SK-N-SH (cell line): Measurements from ENCODE around the gene RABGGTB. TPM values are rescaled to one million over a fixed set of nuclear protein-coding genes. Genes with fewer than 3 reads are reported as not detected.

Experiments
- CTCF ChIA-PET: fragments of 300-600, 350-600 bp; formaldehyde crosslinking; extraction: SDS; loops from one replicate; lab custom pipeline; 2021; lab: Yijun Ruan, JAX
- POLR2A ChIA-PET: fragments of 350-600 bp; sonication (Branson Sonifier 250); formaldehyde crosslinking; extraction: SDS; loops from one replicate; lab custom pipeline; 2020; ENCODE audit warnings: antibody characterized with exemption, inconsistent platforms; lab: Yijun Ruan, JAX
- DNase-seq: peaks from one replicate; pipeline ENCODE4 v3.0.0; 2012
- H2AFZ ChIP-seq: fragments of 200-600 bp; sonication (generic); 2 replicates; pipeline ENCODE4 v1.8.1; 2016; ENCODE audit warnings: antibody characterized with exemption, mild to moderate bottlenecking, low read depth
- H3F3A ChIP-seq: fragments of 200-600 bp; sonication (generic); replicated peaks from 2 replicates; pipeline ENCODE3; 2016; ENCODE audit warnings: antibody characterized with exemption, mild to moderate bottlenecking; ENCODE audit not compliant: insufficient read depth
- H3K27ac ChIP-seq, 2 experiments: fragments of 200-500 bp in 1 of 2; fragments of 200-600 bp in 1 of 2; sonication (Bioruptor generic) in 1 of 2; sonication (generic), shearing (Covaris generic) in 1 of 2; 2 replicates each; pipeline versions ENCODE4 v1.5.1 to v1.6.1; 2014 to 2016; ENCODE audit warnings: low read depth in 2 of 2, inconsistent platforms in 1 of 2, low read length in 1 of 2, mild to moderate bottlenecking in 1 of 2, mixed read lengths in 1 of 2
- H3K27me3 ChIP-seq: fragments of 200-600 bp; sonication (generic), shearing (Covaris generic); 2 replicates; pipeline ENCODE4 v1.6.1; 2016; ENCODE audit warnings: mixed run types; ENCODE audit not compliant: insufficient read depth
- H3K36me3 ChIP-seq, 2 experiments: fragments of 200-500 bp in 1 of 2; fragments of 200-600 bp in 1 of 2; sonication (Bioruptor generic) in 1 of 2; sonication (generic) in 1 of 2; replicated peaks in 1 of 2; 2 replicates each; pipeline versions ENCODE3 to v1.5.1; 2014 to 2016; ENCODE audit warnings: low read length in 1 of 2, mild to moderate bottlenecking in 1 of 2; ENCODE audit not compliant: insufficient read depth in 2 of 2, control insufficient read depth in 1 of 2
- H3K4me1 ChIP-seq, 2 experiments: fragments of 200-500 bp in 1 of 2; fragments of 200-600 bp in 1 of 2; sonication (Bioruptor generic) in 1 of 2; sonication (generic), shearing (Covaris generic) in 1 of 2; 2 replicates each; pipeline versions ENCODE4 v1.5.1 to v1.6.1; 2014 to 2016; ENCODE audit warnings: low read depth in 1 of 2, low read length in 1 of 2, mixed run types in 1 of 2; ENCODE audit not compliant: insufficient read depth in 2 of 2, control insufficient read depth in 1 of 2
- H3K4me2 ChIP-seq: fragments of 200-600 bp; sonication (generic), shearing (Covaris generic); 2 replicates; pipeline ENCODE4 v1.6.1; 2017; ENCODE audit warnings: mixed run types
- H3K4me3 ChIP-seq, 2 experiments: fragments of 200-500 bp in 1 of 2; fragments of 200-600 bp in 1 of 2; sonication (Bioruptor generic) in 1 of 2; sonication (generic), shearing (Covaris generic) in 1 of 2; 2 replicates each; pipeline versions ENCODE4 v1.5.1 to v1.8.1; 2014 to 2016; ENCODE audit warnings: low read depth in 2 of 2, inconsistent platforms in 1 of 2, low read length in 1 of 2, mild to moderate bottlenecking in 1 of 2, mixed read lengths in 1 of 2, moderate library complexity in 1 of 2
- H3K79me2 ChIP-seq: fragments of 200-600 bp; sonication (generic); 2 replicates; pipeline ENCODE4 v1.8.1; 2017; ENCODE audit warnings: mild to moderate bottlenecking; ENCODE audit not compliant: insufficient read depth
- H3K9ac ChIP-seq: fragments of 200-600 bp; sonication (generic); 2 replicates; pipeline ENCODE4 v1.6.1; 2017; ENCODE audit warnings: mixed run types
- H3K9me2 ChIP-seq: fragments of 200-600 bp; sonication (generic); 2 replicates; pipeline ENCODE4 v1.6.1; 2017; ENCODE audit warnings: mixed run types
- H3K9me3 ChIP-seq: fragments of 200-600 bp; sonication (generic); 2 replicates; pipeline ENCODE4 v1.6.1; 2017; ENCODE audit warnings: mixed run types, mild to moderate bottlenecking, moderate library complexity
- H4K20me1 ChIP-seq: fragments of 200-600 bp; sonication (generic); 2 replicates; pipeline ENCODE4 v1.6.1; 2017; ENCODE audit warnings: mild to moderate bottlenecking, mixed run types; ENCODE audit not compliant: insufficient read depth
- EP300 ChIP-seq, 2 experiments: IDR thresholded peaks; 2 replicates each; pipeline versions ENCODE4 v1.4.0 to v1.6.1; 2012; ENCODE audit warnings: borderline replicate concordance in 1 of 2, low read depth in 1 of 2, low read length in 1 of 2
- EZH2phosphoT487 ChIP-seq: fragments of 200-600 bp; sonication (generic); IDR thresholded peaks from 2 replicates; pipeline ENCODE4 v1.6.1; 2017; ENCODE audit warnings: low read depth, mixed run types, mild to moderate bottlenecking, antibody characterized with exemption, moderate library complexity, borderline replicate concordance
- FOSL2 ChIP-seq: IDR thresholded peaks from 2 replicates; pipeline ENCODE4 v1.4.0; 2012; ENCODE audit warnings: low read depth, mild to moderate bottlenecking, moderate library complexity, borderline replicate concordance
- FOXM1 ChIP-seq: IDR thresholded peaks from 2 replicates; pipeline ENCODE4 v1.4.0; 2012; ENCODE audit warnings: low read depth, mild to moderate bottlenecking
- JUND ChIP-seq: IDR thresholded peaks from 2 replicates; pipeline ENCODE4 v1.4.0; 2012
- MEF2A ChIP-seq: IDR thresholded peaks from 2 replicates; pipeline ENCODE4 v1.4.0; 2012; ENCODE audit warnings: low read depth, borderline replicate concordance
- NFIC ChIP-seq: IDR thresholded peaks from 2 replicates; pipeline ENCODE4 v1.4.0; 2012; ENCODE audit warnings: borderline replicate concordance
- RAD21 ChIP-seq: IDR thresholded peaks from 2 replicates; pipeline ENCODE4 v1.6.1; 2012; ENCODE audit warnings: mild to moderate bottlenecking, low read length
- SIN3A ChIP-seq: IDR thresholded peaks from 2 replicates; pipeline ENCODE4 v1.6.1; 2012; ENCODE audit warnings: low read depth, mild to moderate bottlenecking, low read length, moderate library complexity, borderline replicate concordance
- SMC3 ChIP-seq: IDR thresholded peaks from 2 replicates; pipeline ENCODE4 v1.6.1; 2012; ENCODE audit warnings: low read depth, low read length, improper control_type of control experiment
- TCF12 ChIP-seq: IDR thresholded peaks from 2 replicates; pipeline ENCODE4 v1.4.0; 2012
- TEAD4 ChIP-seq: IDR thresholded peaks from 2 replicates; pipeline ENCODE4 v1.4.0; 2012; ENCODE audit warnings: mild to moderate bottlenecking, borderline replicate concordance; ENCODE audit not compliant: insufficient read depth
- WGBS: methylation state at CpG from one replicate; pipeline ENCODE4 v1.1.6; 2017; ENCODE audit warnings: low lambda C conversion rate; 5-methylcytosine and 5-hydroxymethylcytosine counted together
- polyA plus RNA-seq, 3 experiments: library from polyadenylated mRNA; depleted of rRNA; stranded (reverse); fragments of >200 nt; gene quantifications; 2 replicates each; pipeline ENCODE4 v1.2.3, GENCODE V29; 2012
- TF ChIP-seq, protein P1 (sequence below): IDR thresholded peaks from 2 replicates; pipeline ENCODE4 v1.4.0; 2012; ENCODE audit warnings: low read depth
- TF ChIP-seq, protein P2 (sequence below): IDR thresholded peaks from 2 replicates; pipeline ENCODE4; 2012
- TF ChIP-seq, protein P3 (sequence below): fragments of 150-350 bp; IDR thresholded peaks from 2 replicates; pipeline ENCODE4 v1.6.1; 2017; ENCODE audit warnings: antibody characterized with exemption, low read length, low read depth, borderline replicate concordance
- TF ChIP-seq, protein P4 (sequence below): IDR thresholded peaks from 2 replicates; pipeline ENCODE4 v1.4.0; 2012; ENCODE audit warnings: low read depth, borderline replicate concordance

RABGGTB gene
- polyA plus RNA-seq, 1 of the 3 experiments (the other 2 are of a cell fraction), result 59.0 TPM

DNA sequence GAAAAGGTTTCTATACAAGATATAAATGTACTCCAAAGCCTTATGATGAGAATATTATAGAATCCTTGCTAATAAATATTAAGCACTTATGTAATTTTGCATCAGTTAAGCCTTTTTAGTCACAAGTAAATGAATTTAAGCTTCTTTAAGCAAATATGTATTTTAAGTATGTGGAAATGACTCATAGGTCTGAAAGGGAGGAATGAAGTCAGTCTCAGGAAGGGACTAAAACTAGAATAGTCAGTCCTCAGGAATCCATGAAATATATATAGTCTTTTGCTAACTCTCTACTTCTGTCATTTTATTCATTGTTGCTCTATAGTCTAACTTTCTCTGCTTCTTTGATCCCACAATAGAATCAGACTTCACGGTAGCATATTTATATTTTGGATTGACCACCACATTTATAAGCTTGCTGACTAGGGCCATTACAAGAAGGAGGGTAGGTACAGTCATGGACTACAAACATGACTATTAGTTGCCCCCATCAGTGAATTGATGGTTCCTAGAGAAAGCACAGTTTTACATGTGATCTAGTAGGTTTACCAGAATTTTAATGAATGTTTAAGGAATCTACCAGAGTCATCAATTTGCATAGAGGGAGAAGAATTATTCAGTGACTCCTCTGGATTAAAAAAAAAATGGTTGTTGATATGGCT lies 20.2 kb upstream of the RABGGTB start:
- TF ChIP-seq JUND (peak; percentile 86), NFIC (no peak), TCF12 (peak; percentile 62), SIN3A (no peak), EZH2phosphoT487 (no peak), TEAD4 (peak; percentile 39; the same call in 1 of the 2 replicates), FOXM1 (no peak), EP300 (IDR thresholded peaks at IDR 0.05; ENCODE audit: borderline replicate concordance in 1 of 2, low read depth in 1 of 2, low read length in 1 of 2) (peak in 1 of 2 experiments; percentile 53; a peak in 1 of 4 replicates), RAD21 (no peak), MEF2A (peak; percentile 92), SMC3 (no peak), FOSL2 (peak; percentile 93)
- TF ChIP-seq, protein P1, sequence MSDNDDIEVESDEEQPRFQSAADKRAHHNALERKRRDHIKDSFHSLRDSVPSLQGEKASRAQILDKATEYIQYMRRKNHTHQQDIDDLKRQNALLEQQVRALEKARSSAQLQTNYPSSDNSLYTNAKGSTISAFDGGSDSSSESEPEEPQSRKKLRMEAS, result 0 out of 2 replicates have a peak, but pooled peaks have one; percentile 14
- TF ChIP-seq, protein P2, sequence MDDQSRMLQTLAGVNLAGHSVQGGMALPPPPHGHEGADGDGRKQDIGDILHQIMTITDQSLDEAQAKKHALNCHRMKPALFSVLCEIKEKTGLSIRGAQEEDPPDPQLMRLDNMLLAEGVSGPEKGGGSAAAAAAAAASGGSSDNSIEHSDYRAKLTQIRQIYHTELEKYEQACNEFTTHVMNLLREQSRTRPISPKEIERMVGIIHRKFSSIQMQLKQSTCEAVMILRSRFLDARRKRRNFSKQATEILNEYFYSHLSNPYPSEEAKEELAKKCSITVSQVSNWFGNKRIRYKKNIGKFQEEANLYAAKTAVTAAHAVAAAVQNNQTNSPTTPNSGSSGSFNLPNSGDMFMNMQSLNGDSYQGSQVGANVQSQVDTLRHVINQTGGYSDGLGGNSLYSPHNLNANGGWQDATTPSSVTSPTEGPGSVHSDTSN, result peak; percentile 43
- TF ChIP-seq, protein P3, sequence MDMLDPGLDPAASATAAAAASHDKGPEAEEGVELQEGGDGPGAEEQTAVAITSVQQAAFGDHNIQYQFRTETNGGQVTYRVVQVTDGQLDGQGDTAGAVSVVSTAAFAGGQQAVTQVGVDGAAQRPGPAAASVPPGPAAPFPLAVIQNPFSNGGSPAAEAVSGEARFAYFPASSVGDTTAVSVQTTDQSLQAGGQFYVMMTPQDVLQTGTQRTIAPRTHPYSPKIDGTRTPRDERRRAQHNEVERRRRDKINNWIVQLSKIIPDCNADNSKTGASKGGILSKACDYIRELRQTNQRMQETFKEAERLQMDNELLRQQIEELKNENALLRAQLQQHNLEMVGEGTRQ, result no peak
- TF ChIP-seq, all 33 proteins: peak for 8
- Histone ChIP-seq H3K9me3 (no peaks in the 10 kb centered on the region), H3K36me3 (peaks cover 12 to 27% of the 10 kb centered on the region in 2 experiments), H3K9ac (peak overlapping the region; percentile 37), H3K4me3 (no peak overlapping the region; a peak in 1 of 4 replicates), H3K79me2 (no peaks in the 10 kb centered on the region), H3K9me2 (no peaks in the 10 kb centered on the region), H3K27ac (peak overlapping the region; percentile 75 to 91; a peak in 3 of 4 replicates), H3K4me1 (peaks cover 0 to 24% of the 10 kb centered on the region in 2 experiments; a peak in 2 of 4 replicates), H3K27me3 (no peaks in the 10 kb centered on the region), H2AFZ (peak overlapping the region; percentile 60; the same call in 1 of the 2 replicates), H4K20me1 (no peaks in the 10 kb centered on the region), H3K4me2 (peak overlapping the region; percentile 52), H3F3A (peaks cover 40% of the 10 kb centered on the region)
- ChIA-PET POLR2A (no interaction called here), CTCF (no interaction called here)
- no peak for DNase-seq
- WGBS, result 15% methylated on average over 1 of the region's 1 CpG

DNA sequence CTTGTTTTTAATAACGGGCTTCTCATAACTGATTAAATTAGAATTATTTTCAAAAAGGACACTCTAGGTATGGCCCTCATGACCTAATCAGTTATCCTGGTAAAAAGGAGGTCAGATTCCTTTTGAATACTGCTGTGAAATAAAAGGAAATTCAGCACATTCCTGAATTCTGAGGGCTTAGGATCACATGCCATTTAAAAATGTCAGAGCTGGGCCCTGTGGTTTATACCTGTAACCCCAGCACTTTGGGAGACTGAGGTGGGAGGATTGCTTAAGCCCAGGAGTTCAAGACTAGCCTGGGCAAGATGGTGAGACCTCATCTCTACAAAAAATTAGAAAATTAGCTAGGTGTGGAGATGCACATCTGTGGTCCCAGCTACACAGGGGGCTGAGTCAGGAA lies 18.0 kb upstream of the RABGGTB start:
- Histone ChIP-seq H4K20me1 (no peaks in the 10 kb centered on the region), H3K36me3 (peaks cover 2 to 9% of the 10 kb centered on the region in 2 experiments), H3K4me3 (no peak overlapping the region), H2AFZ (no peak overlapping the region), H3K27ac (peak overlapping the region in 1 of 2 experiments; percentile 21; a peak in 1 of 4 replicates), H3K27me3 (no peaks in the 10 kb centered on the region), H3F3A (peaks cover 26% of the 10 kb centered on the region), H3K9me3 (no peaks in the 10 kb centered on the region), H3K4me2 (no peak overlapping the region), H3K4me1 (peaks cover 0 to 24% of the 10 kb centered on the region in 2 experiments; a peak in 2 of 4 replicates), H3K79me2 (no peaks in the 10 kb centered on the region), H3K9ac (no peak overlapping the region), H3K9me2 (no peaks in the 10 kb centered on the region)
- POLR2A ChIA-PET, result no interaction called here
- DNase-seq, result no peak
- TF ChIP-seq, protein P4, sequence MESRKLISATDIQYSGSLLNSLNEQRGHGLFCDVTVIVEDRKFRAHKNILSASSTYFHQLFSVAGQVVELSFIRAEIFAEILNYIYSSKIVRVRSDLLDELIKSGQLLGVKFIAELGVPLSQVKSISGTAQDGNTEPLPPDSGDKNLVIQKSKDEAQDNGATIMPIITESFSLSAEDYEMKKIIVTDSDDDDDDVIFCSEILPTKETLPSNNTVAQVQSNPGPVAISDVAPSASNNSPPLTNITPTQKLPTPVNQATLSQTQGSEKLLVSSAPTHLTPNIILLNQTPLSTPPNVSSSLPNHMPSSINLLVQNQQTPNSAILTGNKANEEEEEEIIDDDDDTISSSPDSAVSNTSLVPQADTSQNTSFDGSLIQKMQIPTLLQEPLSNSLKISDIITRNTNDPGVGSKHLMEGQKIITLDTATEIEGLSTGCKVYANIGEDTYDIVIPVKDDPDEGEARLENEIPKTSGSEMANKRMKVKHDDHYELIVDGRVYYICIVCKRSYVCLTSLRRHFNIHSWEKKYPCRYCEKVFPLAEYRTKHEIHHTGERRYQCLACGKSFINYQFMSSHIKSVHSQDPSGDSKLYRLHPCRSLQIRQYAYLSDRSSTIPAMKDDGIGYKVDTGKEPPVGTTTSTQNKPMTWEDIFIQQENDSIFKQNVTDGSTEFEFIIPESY, result no peak
- no peak for TF ChIP-seq SIN3A
- CTCF ChIA-PET, result no interaction called here
- 100% methylated on average over 1 of the region's 1 CpG for WGBS
